Glutamatergic neuron (in vitro differentiated cells): ENCODE data around the gene KRTAP4-16. TPM values are rescaled to one million over a fixed set of nuclear protein-coding genes. Genes with fewer than 3 reads are reported as not detected.
"Not testable (repeated sequence)": the region's sequence is repeated elsewhere in the genome, so short reads cannot be mapped to it uniquely, and the experiment has no call there.

Source experiments
- DNase-seq: peaks from one replicate; pipeline ENCODE4 v3.0.0; 2022
- H3K27ac Mint-ChIP-seq: one replicate; pipeline ENCODE4 v1.8.0; 2020; ENCODE audit warnings: mild to moderate bottlenecking, mixed read lengths, inconsistent platforms; ENCODE audit not compliant: unreplicated experiment
- H3K27me3 Mint-ChIP-seq: one replicate; pipeline ENCODE4 v1.8.0; 2020; ENCODE audit warnings: mild to moderate bottlenecking, moderate library complexity, mixed read lengths, inconsistent platforms; ENCODE audit not compliant: unreplicated experiment
- H3K36me3 Mint-ChIP-seq: one replicate; pipeline ENCODE4 v1.8.0; 2020; ENCODE audit warnings: mild to moderate bottlenecking, mixed read lengths, inconsistent platforms; ENCODE audit not compliant: unreplicated experiment
- H3K4me1 Mint-ChIP-seq: one replicate; pipeline ENCODE4 v1.8.0; 2020; ENCODE audit warnings: mild to moderate bottlenecking, low read depth, mixed read lengths, inconsistent platforms; ENCODE audit not compliant: unreplicated experiment
- H3K4me3 Mint-ChIP-seq: one replicate; pipeline ENCODE4 v1.8.0; 2020; ENCODE audit warnings: mild to moderate bottlenecking, mixed read lengths, inconsistent platforms; ENCODE audit not compliant: unreplicated experiment
- H3K9me3 Mint-ChIP-seq: one replicate; pipeline ENCODE4 v1.8.0; 2020; ENCODE audit warnings: mild to moderate bottlenecking, moderate library complexity, mixed read lengths, inconsistent platforms; ENCODE audit not compliant: unreplicated experiment
- total RNA-seq: library from RNA; stranded (reverse); fragmentation: NEBNext Ultra II Directional; extraction: Animal tissue kit (Norgen Biotek cat#: 25700); gene quantifications from one replicate; pipeline ENCODE4 v1.2.1, GENCODE V29; 2021; ENCODE audit not compliant: unreplicated experiment
- TF ChIP-seq, protein P1 (sequence below): fragments of 200-600 bp; sonication (generic); IDR thresholded peaks from one replicate; pipeline ENCODE4 v1.5.0; 2021; ENCODE audit not compliant: partially characterized antibody, unreplicated experiment

Gene KRTAP4-16
- total RNA-seq, 1 donor from 2014 or later: not detected

DNA sequence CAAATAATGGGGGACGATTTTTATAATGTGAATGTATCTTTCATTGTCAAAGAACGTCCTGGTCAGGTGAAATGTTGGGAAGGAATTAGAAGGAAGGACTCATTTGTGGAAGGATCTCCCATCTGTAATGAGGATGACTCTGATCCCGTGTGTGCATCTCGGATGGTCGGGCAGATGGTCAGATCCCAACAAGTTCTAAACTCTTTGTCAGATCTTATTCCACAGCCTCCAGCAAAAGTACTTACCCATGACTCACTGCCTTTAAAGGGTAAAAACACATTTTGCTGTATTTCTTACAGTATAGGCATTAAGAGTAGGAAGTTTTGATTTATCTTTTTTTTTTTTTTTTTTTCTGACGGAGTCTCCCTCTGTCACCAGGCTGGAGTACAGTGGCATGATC is 3.5 kb downstream of the KRTAP4-16 start:
- H3K36me3 Mint-ChIP-seq: peaks cover 15% of the 10 kb centered on the region
- H3K27ac Mint-ChIP-seq: no peak overlapping the region
- TF ChIP-seq, protein P1, sequence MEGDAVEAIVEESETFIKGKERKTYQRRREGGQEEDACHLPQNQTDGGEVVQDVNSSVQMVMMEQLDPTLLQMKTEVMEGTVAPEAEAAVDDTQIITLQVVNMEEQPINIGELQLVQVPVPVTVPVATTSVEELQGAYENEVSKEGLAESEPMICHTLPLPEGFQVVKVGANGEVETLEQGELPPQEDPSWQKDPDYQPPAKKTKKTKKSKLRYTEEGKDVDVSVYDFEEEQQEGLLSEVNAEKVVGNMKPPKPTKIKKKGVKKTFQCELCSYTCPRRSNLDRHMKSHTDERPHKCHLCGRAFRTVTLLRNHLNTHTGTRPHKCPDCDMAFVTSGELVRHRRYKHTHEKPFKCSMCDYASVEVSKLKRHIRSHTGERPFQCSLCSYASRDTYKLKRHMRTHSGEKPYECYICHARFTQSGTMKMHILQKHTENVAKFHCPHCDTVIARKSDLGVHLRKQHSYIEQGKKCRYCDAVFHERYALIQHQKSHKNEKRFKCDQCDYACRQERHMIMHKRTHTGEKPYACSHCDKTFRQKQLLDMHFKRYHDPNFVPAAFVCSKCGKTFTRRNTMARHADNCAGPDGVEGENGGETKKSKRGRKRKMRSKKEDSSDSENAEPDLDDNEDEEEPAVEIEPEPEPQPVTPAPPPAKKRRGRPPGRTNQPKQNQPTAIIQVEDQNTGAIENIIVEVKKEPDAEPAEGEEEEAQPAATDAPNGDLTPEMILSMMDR: no peak
- peaks cover 19% of the 10 kb centered on the region for H3K9me3 Mint-ChIP-seq
- no peaks in the 10 kb centered on the region for H3K27me3 Mint-ChIP-seq
- DNase-seq: no peak
- no peaks in the 10 kb centered on the region for H3K4me1 Mint-ChIP-seq
- H3K4me3 Mint-ChIP-seq: no peak overlapping the region

DNA sequence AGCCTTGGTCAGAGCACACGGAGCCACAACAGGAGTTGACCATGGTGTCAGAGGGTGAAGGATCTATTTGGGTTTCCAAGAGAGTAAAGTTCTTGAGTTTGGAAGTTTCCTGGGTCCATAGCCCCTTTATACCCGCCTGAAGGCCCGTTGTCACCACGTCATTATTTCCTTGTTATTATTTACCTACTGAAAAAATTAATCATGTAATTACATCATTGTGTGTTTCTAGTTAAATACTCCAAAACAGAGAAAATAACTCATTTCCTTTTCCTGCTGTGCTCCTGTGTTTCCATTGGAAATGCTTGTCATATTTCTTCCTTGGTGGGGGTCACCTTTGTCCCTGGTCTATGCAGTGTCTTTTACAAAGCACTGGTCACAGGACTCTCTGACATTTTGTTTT is 4.0 kb downstream of the KRTAP4-16 start, which contains the start of gene KRTAP4-8:
Gene KRTAP4-8 (minus strand): TSS at position 101 of the 400 bp plus-strand sequence. CDS start 58 bp downstream, at position 43.
- TF ChIP-seq, protein P1: no peak
- H3K27ac Mint-ChIP-seq: no peak within 1 kb of the TSS
- peaks cover 18% of the 10 kb centered on the region for H3K9me3 Mint-ChIP-seq
- peaks cover 12% of the 10 kb centered on the region for H3K36me3 Mint-ChIP-seq
- DNase-seq: no peak
- no peaks in the 10 kb centered on the region for H3K4me1 Mint-ChIP-seq
- H3K4me3 Mint-ChIP-seq: no peak within 1 kb of the TSS
- H3K27me3 Mint-ChIP-seq: no peaks in the 10 kb centered on the region

DNA sequence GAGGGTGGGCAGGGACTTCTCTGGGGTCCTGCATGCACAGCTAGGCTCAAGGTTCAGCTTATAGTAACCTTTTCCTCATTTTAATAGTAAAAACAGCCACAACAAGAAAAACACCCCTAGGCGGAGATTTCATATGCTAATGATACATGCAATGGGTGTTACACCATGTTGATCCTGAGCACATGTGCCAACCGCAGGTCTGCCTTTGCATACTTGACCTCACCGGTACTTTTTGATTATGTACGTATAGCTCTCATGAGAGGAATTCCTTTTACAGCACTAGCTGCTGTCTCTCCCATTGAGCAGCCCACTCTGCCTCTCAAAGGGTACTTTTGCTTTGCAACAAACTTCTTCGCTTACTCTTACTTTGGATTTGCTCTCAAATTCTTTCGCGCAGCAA is 6.0 kb downstream of the KRTAP4-16 start:
- peaks cover 12% of the 10 kb centered on the region for H3K9me3 Mint-ChIP-seq
- peaks cover 11% of the 10 kb centered on the region for H3K36me3 Mint-ChIP-seq
- H3K4me3 Mint-ChIP-seq: no peak overlapping the region
- no peaks in the 10 kb centered on the region for H3K27me3 Mint-ChIP-seq
- TF ChIP-seq, protein P1: no peak
- H3K27ac Mint-ChIP-seq: no peak overlapping the region
- no peaks in the 10 kb centered on the region for H3K4me1 Mint-ChIP-seq
- no peak for DNase-seq

DNA sequence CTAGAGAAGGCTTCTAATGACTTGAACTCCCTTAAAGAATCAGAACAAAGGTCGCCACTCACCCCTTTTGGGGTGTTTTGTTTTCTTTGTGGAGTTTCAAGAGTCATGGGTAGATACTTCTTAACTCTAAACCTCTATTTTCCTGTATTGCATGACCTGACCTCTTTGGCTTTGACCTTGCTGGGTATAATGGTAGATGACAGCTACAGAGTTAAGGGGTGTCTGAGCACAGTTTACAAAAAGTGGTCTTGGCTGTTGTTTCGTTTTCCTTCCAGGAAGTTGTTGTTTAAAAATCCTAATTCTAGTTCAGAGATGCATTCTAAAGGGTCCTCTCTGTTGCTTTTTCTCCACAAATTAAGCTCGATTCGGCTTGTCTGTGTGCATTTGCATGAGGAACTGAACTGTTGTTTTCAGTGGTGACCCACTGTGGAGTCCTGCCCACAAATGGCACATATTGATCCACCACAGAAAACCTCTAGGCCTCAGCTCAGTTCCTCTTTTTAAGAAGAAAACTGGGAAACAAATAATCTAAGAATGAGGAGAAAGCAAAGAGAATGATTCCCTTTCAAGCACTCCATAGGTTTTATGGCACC is 13.2 kb downstream of the KRTAP4-16 start:
- not testable (repeated sequence) for H3K27me3 Mint-ChIP-seq, DNase-seq, H3K4me1 Mint-ChIP-seq, H3K9me3 Mint-ChIP-seq, H3K4me3 Mint-ChIP-seq, H3K27ac Mint-ChIP-seq
- H3K36me3 Mint-ChIP-seq: peaks cover 11% of the 10 kb centered on the region

DNA sequence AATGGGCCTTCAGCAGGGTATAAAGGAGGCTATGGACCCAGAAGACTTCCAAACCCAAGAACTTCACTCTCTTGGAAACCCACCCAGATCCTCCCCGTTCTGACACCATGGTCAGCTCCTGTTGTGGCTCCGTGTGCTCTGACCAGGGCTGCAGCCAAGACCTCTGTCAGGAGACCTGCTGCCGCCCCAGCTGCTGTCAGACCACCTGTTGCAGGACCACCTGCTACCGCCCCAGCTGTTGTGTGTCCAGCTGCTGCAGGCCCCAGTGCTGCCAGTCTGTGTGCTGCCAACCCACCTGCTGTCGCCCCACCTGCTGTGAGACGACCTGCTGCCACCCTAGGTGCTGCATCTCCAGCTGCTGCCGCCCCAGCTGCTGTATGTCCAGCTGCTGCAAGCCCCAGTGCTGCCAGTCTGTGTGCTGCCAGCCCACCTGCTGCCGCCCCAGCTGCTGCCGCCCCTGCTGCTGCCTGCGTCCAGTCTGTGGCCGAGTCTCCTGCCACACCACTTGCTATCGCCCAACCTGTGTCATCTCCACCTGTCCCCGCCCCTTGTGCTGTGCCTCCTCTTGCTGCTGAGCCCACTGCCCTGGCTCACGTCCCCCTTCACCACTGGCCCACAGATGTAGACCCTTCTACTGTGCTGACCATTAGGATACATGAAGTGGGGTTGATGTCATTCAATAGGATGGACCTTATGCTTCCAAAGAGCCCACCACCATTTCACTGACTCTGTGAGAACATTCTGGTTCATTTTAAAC is 17.7 kb downstream of the KRTAP4-16 start, which contains the start of gene KRTAP4-7:
Gene KRTAP4-7 (plus strand): TSS at position 51 of the 757 bp plus-strand sequence. CDS start 57 bp downstream, at position 108.
- not testable (repeated sequence) for H3K4me1 Mint-ChIP-seq, H3K27me3 Mint-ChIP-seq

DNA sequence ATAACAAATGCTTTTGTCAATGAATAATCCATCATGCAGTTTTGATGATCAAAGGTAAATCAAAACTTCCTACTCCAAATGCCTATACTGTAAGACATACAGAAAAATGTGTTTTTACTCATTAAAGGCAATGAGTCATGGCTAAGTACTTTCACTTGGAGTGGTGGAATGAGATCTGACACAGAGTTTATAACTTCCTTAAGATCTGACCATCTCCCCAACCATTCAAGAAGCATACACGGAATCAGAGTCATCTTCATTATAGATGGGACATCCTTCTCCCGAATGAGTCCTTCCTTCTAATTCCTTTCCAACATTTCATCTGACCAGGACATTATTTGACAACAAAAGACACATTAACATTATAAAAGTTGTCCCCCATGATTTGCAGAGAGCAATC is 18.6 kb downstream of the KRTAP4-16 start:
- not testable (repeated sequence) for H3K27me3 Mint-ChIP-seq, H3K27ac Mint-ChIP-seq, H3K4me1 Mint-ChIP-seq, H3K4me3 Mint-ChIP-seq, H3K9me3 Mint-ChIP-seq, DNase-seq, H3K36me3 Mint-ChIP-seq

More for the DNA sequence above, 17.7 kb downstream of the KRTAP4-16 start, which contains the start of gene KRTAP4-7:
- DNase-seq, H3K27ac Mint-ChIP-seq, H3K4me3 Mint-ChIP-seq, H3K36me3 Mint-ChIP-seq, H3K9me3 Mint-ChIP-seq: not testable (repeated sequence)
